ENCODE measurements around the gene IGFALS.

Gene IGFALS

DNA sequence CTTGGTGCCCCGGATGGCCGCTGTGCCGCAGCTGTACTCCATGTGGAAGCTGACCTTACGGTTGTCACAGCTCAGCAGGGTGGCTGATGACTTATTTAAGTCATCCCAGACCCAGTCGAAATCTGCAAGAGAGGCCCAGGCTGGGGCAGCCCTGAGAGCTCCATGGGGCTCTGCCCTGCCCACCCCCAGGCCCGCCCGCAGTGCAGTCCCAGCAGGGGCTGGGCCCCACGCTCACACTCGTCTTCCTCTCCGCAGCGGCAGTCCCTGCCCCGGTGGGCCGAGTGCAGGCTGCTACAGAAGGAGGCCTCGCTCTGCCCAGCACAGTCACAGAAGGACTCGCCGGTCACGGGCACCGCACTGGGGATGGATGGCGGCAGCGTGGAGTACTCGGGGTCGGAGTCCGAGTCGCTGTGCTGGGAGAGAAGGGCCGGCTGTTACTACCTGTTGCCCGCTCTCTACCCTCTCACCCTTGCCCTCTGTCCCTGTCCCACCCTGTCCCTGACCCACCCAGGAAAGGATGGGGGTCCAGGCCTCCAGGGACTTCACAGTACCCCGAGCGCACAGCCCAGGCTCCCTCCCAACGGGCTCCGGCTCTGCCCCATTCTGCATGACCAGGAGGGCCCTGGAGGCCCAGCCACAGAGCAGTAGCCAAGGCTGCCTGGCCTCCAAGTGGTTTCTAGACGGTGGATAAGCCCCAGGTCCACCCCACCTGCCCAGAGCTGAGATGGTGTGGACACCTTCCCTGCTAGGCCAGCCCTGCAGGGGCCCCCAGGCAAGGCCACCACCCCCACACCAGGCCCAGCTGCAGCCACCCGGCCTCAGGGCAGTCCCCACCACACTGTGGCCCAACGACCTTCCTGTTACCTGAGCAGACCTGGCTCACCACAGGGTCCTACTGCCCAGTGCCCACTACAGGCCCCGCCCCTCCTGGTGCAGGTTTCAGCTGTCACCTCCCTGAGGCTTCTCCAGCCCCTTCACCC, 15.0 kb downstream of the IGFALS start:
- CTCF ChIA-PET = no interaction called here
- DNase-seq (ENCODE audit: extremely low spot score) = no peak
- POLR2A ChIA-PET = interaction anchor here (1.3 to 2.1 kb wide), 3 partner anchors 49 to 193 kb away, joined by 4 to 6 read pairs (median 5); partner anchors contain the start of genes FAHD1, HAGH, MAPK8IP3 and TBL3
- TF ChIP-seq L3MBTL2 (conservative IDR thresholded peaks at IDR 0.05) = no peak
- no peak for TF ChIP-seq ZNF384 (IDR thresholded peaks at IDR 0.05)
- no peak for TF ChIP-seq LEF1 (IDR thresholded peaks at IDR 0.05; ENCODE audit: borderline replicate concordance)
- no peak for TF ChIP-seq TARDBP (IDR thresholded peaks at IDR 0.05)
- TF ChIP-seq, protein P1, sequence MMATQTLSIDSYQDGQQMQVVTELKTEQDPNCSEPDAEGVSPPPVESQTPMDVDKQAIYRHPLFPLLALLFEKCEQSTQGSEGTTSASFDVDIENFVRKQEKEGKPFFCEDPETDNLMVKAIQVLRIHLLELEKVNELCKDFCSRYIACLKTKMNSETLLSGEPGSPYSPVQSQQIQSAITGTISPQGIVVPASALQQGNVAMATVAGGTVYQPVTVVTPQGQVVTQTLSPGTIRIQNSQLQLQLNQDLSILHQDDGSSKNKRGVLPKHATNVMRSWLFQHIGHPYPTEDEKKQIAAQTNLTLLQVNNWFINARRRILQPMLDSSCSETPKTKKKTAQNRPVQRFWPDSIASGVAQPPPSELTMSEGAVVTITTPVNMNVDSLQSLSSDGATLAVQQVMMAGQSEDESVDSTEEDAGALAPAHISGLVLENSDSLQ (IDR thresholded peaks at IDR 0.05) = peak; percentile 20; the same call in 1 of the 2 replicates

DNA sequence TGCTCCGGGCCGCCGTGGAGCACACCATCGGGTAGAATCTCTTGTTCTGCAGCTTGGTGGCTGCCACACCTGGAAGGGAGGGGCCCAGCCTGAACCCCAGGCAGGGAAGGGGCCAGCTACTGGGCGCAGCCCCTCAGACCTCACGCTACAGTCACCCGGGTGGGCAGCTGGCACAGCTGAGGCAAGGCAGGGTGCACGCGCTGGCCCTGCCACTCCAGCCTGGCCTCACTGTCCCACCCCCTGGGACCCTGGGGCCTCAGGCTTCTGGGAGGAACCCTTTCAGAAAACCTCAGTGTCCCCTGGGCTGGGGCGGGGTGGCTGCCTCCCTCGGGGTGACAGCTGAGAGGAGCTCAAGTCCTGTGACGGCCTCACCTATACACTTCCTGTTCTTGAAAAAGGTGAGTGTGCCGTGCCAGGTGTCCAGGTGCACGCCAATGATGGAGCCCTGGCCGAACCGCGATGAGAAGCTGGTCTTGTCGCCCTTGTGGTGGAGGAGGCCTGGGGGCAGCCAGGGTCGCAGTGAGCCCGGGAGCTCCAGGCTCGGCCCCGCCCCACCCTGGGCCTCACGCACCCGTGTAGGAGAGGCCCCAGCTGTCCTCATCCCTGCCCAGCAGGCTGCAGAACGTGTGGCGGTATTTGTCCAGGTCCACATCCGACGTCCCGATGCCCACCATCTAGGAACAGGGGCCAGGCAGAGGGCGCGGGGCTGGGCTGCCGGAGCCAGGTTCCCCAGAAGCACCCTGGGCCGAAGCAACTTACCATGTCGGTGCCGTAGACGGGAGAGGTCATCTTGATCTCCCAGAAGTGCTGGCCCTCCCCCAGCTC, 15.9 kb downstream of the IGFALS start:
- ChIA-PET CTCF (no interaction called here), POLR2A (interaction anchor here (1.5 to 2.1 kb wide), 2 partner anchors 50 to 72 kb away, joined by 5 to 6 read pairs; partner anchors contain the start of genes FAHD1, HAGH and MAPK8IP3)
- TF ChIP-seq ARNT (IDR thresholded peaks at IDR 0.05) = no peak
- no peak for TF ChIP-seq TARDBP (IDR thresholded peaks at IDR 0.05)
- no peak for TF ChIP-seq ELF4 (IDR thresholded peaks at IDR 0.05)
- no peak for TF ChIP-seq FOXK2 (IDR thresholded peaks at IDR 0.05)
- no peak for DNase-seq (ENCODE audit: extremely low spot score)

DNA sequence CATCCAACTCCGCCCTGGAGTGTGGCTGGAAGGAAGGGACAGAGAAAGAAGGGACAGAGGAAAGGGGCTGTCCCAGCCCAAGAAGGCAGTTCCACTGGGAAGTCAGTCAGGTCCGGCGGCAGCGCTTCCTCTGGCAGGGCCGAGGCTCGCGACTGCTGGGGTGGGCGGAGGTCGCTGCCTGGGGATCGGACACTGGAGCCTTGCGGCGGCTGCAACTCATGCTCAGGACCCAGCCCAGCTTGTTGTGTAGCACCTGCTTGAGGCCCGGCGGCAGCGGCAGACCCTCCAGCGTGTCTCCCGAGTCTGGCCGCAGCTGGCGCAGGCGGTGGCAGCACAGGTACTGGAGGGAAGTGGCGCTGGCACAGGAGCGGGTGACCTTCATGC, 16.5 kb downstream of the IGFALS start:
- TF ChIP-seq FOXA1 (IDR thresholded peaks at IDR 0.05) = no peak
- no peak for TF ChIP-seq FOXK2 (IDR thresholded peaks at IDR 0.05)
- TF ChIP-seq FOXM1 (IDR thresholded peaks at IDR 0.05; ENCODE audit: borderline replicate concordance) = no peak
- CTCF ChIA-PET = no interaction called here
- POLR2A ChIA-PET = interaction anchor here (2.1 kb wide), 1 partner anchor 50 kb away, joined by 5 read pairs; the partner anchor contains the start of genes FAHD1 and HAGH
- no peak for DNase-seq (ENCODE audit: extremely low spot score)

DNA sequence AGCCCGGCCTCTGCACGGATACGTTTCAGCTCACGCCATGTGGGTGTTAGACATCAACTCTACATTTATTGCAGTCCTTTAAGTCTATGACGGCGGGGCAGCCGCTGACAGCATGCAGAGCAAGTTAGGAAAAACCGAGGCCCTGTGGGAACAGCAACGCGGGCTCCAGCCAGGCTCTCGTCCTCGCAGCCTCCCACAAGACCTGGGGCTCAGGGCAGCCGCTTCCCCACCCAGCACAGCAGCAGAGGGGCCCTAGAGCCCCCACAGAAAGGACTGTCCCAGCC, 16.9 kb downstream of the IGFALS start:
- ChIA-PET CTCF (no interaction called here), POLR2A (interaction anchor here (2.1 kb wide), 1 partner anchor 51 kb away, joined by 5 read pairs; the partner anchor contains the start of genes FAHD1 and HAGH)
- no peak for DNase-seq (ENCODE audit: extremely low spot score)
- TF ChIP-seq BHLHE40 (IDR thresholded peaks at IDR 0.05; ENCODE audit: borderline replicate concordance) = no peak
- TF ChIP-seq FOXK2 (IDR thresholded peaks at IDR 0.05) = no peak
- no peak for TF ChIP-seq TARDBP (IDR thresholded peaks at IDR 0.05)
- TF ChIP-seq SUZ12 (IDR thresholded peaks at IDR 0.05) = no peak
- no peak for TF ChIP-seq CTBP1 (IDR thresholded peaks at IDR 0.05; ENCODE audit: borderline replicate concordance)
- no peak for TF ChIP-seq NFRKB (IDR thresholded peaks at IDR 0.05)
- TF ChIP-seq SP1 (IDR thresholded peaks at IDR 0.05) = no peak
- no peak for TF ChIP-seq ZNF384 (IDR thresholded peaks at IDR 0.05)
- TF ChIP-seq LEF1 (IDR thresholded peaks at IDR 0.05; ENCODE audit: borderline replicate concordance) = no peak
- no peak for TF ChIP-seq HDGF (IDR thresholded peaks at IDR 0.05; ENCODE audit: borderline replicate concordance)
- TF ChIP-seq FOXM1 (IDR thresholded peaks at IDR 0.05; ENCODE audit: borderline replicate concordance) = no peak
- no peak for TF ChIP-seq ARNT (IDR thresholded peaks at IDR 0.05)
- TF ChIP-seq L3MBTL2 (conservative IDR thresholded peaks at IDR 0.05) = no peak
- TF ChIP-seq ELF4 (IDR thresholded peaks at IDR 0.05) = no peak
- TF ChIP-seq FOXA1 (IDR thresholded peaks at IDR 0.05) = no peak
- TF ChIP-seq, protein P1 (IDR thresholded peaks at IDR 0.05) = no peak

DNA sequence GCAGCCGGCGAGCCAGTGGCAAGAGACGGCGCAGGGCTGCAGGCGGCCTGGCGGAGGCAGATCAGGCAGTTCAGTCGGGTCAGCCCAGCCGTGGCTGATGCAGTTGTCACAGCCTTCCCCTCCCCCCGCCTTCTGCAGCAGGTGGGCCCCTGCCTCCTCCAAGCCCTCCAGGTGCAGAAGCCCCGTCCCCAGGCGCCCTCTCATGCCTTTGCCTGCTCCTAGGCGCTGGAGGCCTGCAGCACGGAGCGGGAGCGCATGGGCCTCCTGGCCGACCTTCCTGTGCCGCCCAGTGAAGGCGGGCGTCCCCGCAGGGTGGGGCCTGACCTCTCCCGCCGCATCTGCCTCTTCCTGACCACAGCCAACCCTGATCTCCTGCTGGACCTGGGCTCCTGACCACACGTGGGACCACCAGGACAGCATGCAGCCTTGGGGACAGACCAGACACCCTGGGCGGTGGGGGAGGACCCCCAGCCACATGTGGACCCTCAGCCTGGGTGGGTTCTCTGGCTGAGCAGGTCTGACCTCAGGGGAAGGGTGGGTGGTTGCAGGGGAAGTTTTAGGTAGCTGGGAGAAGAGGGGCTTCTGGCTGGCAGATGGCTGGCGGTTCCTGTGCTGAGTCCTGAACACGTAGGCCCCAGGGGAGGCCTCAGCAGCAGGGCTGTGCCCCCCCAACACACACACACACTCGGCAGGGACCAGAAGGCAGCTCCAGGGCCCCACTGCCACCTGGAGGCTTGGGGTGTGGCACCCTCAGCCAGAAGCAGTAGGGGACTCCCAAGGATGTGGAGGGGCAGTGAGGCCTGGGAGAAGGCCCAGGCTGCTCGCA, 17.4 kb downstream of the IGFALS start:
- TF ChIP-seq ZNF384 (IDR thresholded peaks at IDR 0.05) (no peak), LEF1 (IDR thresholded peaks at IDR 0.05; ENCODE audit: borderline replicate concordance) (no peak), HDGF (IDR thresholded peaks at IDR 0.05; ENCODE audit: borderline replicate concordance) (no peak), NFRKB (IDR thresholded peaks at IDR 0.05) (no peak)
- ChIA-PET POLR2A (interaction anchor here (2.1 kb wide), 1 partner anchor 51 kb away, joined by 5 read pairs; the partner anchor contains the start of genes FAHD1 and HAGH), CTCF (no interaction called here)
- no peak for DNase-seq (ENCODE audit: extremely low spot score)

DNA sequence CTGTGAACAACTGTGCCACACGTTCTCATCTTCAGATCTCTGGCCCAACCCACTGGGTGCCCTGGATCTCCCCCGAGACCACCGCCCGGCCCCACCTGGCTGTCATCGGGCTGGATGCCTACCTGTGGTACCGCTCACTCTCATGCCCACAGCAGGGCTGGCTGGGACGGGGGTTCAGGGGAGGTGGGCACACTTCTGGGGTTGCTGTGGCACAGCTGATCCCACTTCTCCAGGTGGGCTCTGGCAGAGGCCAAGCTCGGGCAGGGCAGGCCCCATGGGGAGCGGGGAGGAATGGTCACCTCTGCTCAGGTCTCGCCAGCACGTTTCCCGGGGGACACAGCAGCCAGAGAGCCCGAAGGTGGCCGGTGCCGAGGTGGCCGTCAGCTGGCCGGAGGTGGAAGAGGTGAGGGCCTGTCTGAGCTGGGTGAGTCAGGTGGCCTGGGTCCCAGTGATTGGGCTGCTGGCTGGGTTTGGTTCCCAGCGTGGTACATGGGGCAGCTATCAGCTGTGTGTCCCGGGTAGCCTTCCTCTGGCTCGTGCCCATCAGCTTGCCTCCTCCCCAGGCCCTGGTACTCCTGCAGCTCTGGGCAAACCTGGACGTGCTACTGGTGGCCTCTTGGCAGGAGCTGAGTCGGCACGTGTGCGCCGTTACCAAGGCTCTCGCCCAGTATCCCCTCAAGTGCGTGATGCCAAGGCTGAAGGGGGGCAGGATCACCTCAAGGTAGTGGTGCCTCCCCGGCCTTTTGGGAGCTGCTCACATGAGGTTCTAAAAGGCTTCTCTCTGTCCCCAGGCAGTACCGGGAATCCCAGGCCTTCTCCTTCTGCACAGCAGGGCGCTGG, 18.3 kb downstream of the IGFALS start:
- ChIA-PET POLR2A (interaction anchor here (5.6 kb wide), 1 partner anchor 7 kb away, joined by 71 read pairs; the partner anchor contains the start of genes NUBP2 and SPSB3), CTCF (interaction anchor here (1.2 kb wide), 1 partner anchor 7 kb away, joined by 5 read pairs; the partner anchor contains the start of genes NUBP2 and SPSB3)
- TF ChIP-seq ELF4 (IDR thresholded peaks at IDR 0.05) (no peak), SUZ12 (IDR thresholded peaks at IDR 0.05) (no peak), FOXA1 (IDR thresholded peaks at IDR 0.05) (no peak), NFRKB (IDR thresholded peaks at IDR 0.05) (no peak)
- DNase-seq (ENCODE audit: extremely low spot score) = no peak
